Activated T-cell treated with anti-CD3 and anti-CD28 coated beads, Interleukin-2, amount 50 U/mL, for 4 hours (primary cell): ENCODE measurements around the gene INTS11. TPM values are rescaled to one million over a fixed set of nuclear protein-coding genes. Genes with fewer than 3 reads are reported as not detected.

Source experiments
- ATAC-seq, 2 donors: fragments of 200-7000 bp; cut with Tn5 transposase; one replicate each; pipeline ENCODE4 v1.10.0; 2021
- DNase-seq: peaks from one replicate; pipeline ENCODE4 v3.0.0-alpha.2; 2020
- H3K27me3 Mint-ChIP-seq: one replicate; pipeline ENCODE4 v1.8.0; 2021; ENCODE audit warnings: low read depth, mixed read lengths
- H3K36me3 Mint-ChIP-seq: one replicate; pipeline ENCODE4 v1.8.0; 2022; ENCODE audit warnings: mixed read lengths; ENCODE audit not compliant: insufficient read depth
- H3K4me1 Mint-ChIP-seq: one replicate; pipeline ENCODE4 v1.8.0; 2021; ENCODE audit warnings: low read depth, mixed read lengths
- H3K4me3 Mint-ChIP-seq: one replicate; pipeline ENCODE4 v1.8.0; 2021; ENCODE audit warnings: mild to moderate bottlenecking, moderate library complexity, mixed read lengths
- H3K9me3 Mint-ChIP-seq: one replicate; pipeline ENCODE4 v1.8.0; 2021; ENCODE audit warnings: mixed read lengths
- total RNA-seq, 3 donors: library from RNA; stranded (reverse); gene quantifications; one replicate each; pipeline ENCODE4 v1.2.1, GENCODE V29; 2021

Gene INTS11
- total RNA-seq, 3 donors from 2014 or later: 164 to 181 (median 172) TPM

DNA sequence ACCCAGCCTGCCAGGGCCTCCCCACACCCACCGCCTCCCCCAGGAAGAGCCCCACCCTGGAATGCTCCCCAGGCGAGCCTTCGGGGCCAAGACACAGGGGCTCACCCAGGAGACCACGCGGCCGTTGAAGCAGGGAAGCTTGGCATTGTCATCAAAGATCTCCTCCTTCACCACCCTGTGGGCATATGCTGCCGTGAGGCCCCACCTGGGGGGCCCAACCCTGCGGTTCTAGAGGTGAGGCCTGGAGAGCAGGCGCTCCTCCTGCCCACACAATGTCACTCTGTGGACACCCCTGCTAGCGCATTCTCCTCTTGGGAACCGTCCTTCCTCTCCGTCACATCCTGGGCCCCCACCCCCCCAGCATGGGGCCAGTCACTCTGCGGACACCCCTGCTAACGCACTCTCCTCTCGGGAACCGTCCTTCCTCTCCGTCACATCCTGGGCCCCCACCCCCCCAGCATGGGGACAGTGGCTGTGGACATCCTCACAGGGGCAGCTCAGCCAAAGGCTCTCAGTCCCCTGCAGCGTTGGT, 18.2 kb upstream of the INTS11 start:
- Mint-ChIP-seq H3K9me3 (no peaks in the 10 kb centered on the region), H3K4me1 (peaks cover 22% of the 10 kb centered on the region), H3K4me3 (no peak overlapping the region), H3K36me3 (peaks cover 4% of the 10 kb centered on the region), H3K27me3 (no peaks in the 10 kb centered on the region)
- ATAC-seq (no peak), DNase-seq (no peak)

DNA sequence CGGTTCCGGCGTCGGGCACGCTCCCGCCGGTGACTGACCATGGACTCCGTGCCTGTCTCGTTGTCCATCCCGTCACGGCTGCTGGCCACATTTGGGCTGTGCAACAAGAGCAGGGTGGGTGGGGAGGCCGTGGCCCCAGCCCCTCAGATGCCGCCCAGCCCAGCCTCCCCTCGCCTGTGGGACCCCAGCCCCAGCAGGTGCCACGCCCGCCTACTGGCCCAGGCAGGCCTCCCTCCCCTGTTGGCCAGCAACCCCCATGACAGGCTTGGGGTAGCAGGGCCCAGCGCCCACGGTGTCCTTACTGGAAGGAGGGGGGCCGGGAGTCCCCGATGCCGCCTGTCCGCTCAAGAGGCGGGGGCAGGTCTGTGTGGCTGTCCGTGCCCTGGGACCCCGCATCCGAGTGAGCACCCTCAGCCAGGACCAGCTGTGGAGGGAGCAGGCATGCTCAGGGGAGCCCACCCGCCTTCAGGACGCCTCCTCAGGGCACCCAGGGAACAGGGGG, 17.7 kb upstream of the INTS11 start:
- DNase-seq: no peak
- H3K36me3 Mint-ChIP-seq: peaks cover 4% of the 10 kb centered on the region

DNA sequence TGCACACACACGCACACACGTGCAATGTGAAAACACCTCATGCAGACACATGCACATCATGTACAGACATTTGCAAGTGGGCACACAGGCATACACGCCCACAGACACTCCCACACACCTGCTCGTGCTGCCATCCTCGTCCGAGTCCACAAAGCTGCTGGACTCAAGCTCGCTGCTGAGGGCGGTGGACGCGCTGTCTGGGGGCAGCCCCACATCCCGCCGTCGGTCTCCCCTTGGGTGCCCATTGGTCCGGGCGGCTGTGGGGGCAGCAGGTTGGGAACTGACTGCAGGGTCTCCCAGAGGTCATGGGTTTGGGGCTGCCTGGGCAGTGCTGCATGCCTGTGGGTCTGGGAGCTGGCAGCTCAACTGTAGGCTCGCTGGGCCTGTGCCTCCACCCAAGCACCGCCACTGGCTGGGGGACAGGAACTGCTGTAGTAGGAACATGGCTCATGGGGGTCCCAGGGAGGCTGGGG, 17.1 kb upstream of the INTS11 start:
- peaks cover 11% of the 10 kb centered on the region for H3K4me1 Mint-ChIP-seq
- ATAC-seq (no peak), DNase-seq (no peak)
- H3K27me3 Mint-ChIP-seq: no peaks in the 10 kb centered on the region
- no peak overlapping the region for H3K4me3 Mint-ChIP-seq
- H3K9me3 Mint-ChIP-seq: no peaks in the 10 kb centered on the region
- peaks cover 4% of the 10 kb centered on the region for H3K36me3 Mint-ChIP-seq

More for the DNA sequence above, 17.7 kb upstream of the INTS11 start:
- H3K9me3 Mint-ChIP-seq: no peaks in the 10 kb centered on the region
- peaks cover 16% of the 10 kb centered on the region for H3K4me1 Mint-ChIP-seq
- ATAC-seq: no peak
- no peaks in the 10 kb centered on the region for H3K27me3 Mint-ChIP-seq
- no peak overlapping the region for H3K4me3 Mint-ChIP-seq

DNA sequence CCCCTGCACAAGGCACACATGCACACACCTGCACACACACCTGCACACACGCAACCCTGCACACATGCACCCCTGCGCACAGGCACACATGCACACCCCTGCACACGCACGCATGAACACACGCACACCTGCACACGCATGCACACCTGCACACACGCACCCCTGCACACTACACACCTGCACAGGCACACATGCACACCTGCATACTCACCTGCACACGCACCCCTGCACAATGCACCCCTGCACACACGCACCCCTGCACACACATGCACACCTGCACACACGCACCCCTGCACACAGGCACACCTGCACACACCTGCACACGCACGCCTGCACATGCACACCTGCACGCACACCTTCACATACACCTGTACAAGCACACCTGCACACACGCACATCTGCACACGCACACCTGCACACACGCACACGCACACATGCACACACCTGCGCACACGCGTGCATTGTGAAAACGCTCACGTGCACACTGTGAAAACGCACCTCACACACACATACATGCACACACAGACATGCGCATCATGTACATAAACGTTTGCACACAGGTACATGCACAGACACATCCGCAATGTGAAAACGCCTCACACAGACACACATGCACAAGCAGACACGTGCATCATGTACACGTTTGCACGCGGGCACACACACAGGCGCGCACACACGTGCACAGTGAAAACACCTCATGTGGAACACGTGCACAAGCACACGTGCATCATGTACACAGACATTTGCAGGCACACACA, 16.5 kb upstream of the INTS11 start:
- H3K36me3 Mint-ChIP-seq: peaks cover 4% of the 10 kb centered on the region

DNA sequence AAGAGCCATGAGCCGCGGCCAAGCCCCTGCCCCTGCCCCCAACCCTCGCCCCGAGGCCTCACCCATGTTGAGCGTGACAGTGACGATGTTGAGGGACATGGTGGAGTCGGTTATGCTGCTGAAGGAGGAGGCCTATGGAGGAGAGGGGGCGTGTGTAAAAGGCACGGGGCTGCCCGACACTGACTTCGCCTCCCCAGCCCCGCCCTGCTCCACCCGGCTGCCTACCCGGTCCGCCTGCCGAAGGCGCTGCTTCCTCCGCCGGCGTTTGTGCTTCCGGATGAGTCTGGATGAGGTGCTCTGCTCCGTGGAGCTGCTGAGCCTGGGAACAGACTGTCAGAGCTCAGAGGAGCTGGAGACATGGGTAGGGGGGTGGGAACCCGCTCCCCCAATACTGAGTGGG, 15.7 kb upstream of the INTS11 start:
- Mint-ChIP-seq H3K4me3 (no peak overlapping the region), H3K4me1 (peaks cover 4% of the 10 kb centered on the region), H3K36me3 (peaks cover 4% of the 10 kb centered on the region), H3K27me3 (no peaks in the 10 kb centered on the region), H3K9me3 (no peaks in the 10 kb centered on the region)
- DNase-seq: no peak
- no peak for ATAC-seq

More for the DNA sequence above, 16.5 kb upstream of the INTS11 start:
- Mint-ChIP-seq H3K4me3 (no peak overlapping the region), H3K27me3 (no peaks in the 10 kb centered on the region), H3K4me1 (peaks cover 6% of the 10 kb centered on the region), H3K9me3 (no peaks in the 10 kb centered on the region)
- no peak for ATAC-seq
- no peak for DNase-seq

DNA sequence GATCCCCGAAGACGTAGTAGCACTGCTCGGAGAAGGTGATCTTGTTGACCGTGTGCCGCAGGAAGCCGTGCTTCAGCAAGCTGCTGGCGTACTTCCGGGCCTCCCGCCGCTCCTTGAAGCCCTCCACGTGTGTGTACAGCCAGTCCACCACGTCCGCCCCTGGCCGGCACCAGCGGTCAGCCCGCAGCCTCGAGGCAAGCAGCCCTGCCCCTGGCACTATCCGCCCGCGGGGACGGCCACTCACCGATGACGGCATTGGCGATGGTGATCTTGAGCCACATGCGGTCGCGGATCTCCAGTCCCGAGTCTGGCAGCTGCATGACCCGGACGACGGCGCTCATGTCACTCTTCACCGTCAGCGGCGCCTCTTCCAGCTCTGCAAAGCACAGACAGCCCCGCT, 13.8 kb upstream of the INTS11 start:
- Mint-ChIP-seq H3K27me3 (no peaks in the 10 kb centered on the region), H3K4me1 (no peaks in the 10 kb centered on the region), H3K4me3 (no peak overlapping the region), H3K9me3 (no peaks in the 10 kb centered on the region), H3K36me3 (peaks cover 4% of the 10 kb centered on the region)
- ATAC-seq (no peak), DNase-seq (no peak)

DNA sequence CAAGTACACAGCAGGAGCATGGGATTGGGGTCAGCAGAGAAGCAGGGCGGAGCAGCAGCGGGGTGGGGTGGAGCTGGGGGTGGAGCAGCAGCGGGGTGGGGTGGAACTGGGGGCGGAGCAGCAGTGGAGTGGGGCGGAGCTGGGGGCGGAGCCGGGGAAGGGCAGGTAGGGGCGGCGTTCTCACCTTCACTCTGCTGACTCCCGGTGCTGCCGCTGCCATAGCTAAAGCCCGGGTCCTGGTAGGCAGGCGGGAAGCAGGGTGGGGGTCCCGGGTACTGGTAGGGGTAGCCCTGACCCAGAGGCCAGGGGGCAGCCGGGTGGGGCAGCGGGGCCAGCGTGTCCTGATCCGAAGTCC, 13.3 kb upstream of the INTS11 start:
- Mint-ChIP-seq H3K36me3 (peaks cover 4% of the 10 kb centered on the region), H3K4me1 (no peaks in the 10 kb centered on the region), H3K9me3 (no peaks in the 10 kb centered on the region), H3K4me3 (no peak overlapping the region), H3K27me3 (no peaks in the 10 kb centered on the region)
- DNase-seq (peak; percentile 30), ATAC-seq (peak; percentile 73 to 74)

DNA sequence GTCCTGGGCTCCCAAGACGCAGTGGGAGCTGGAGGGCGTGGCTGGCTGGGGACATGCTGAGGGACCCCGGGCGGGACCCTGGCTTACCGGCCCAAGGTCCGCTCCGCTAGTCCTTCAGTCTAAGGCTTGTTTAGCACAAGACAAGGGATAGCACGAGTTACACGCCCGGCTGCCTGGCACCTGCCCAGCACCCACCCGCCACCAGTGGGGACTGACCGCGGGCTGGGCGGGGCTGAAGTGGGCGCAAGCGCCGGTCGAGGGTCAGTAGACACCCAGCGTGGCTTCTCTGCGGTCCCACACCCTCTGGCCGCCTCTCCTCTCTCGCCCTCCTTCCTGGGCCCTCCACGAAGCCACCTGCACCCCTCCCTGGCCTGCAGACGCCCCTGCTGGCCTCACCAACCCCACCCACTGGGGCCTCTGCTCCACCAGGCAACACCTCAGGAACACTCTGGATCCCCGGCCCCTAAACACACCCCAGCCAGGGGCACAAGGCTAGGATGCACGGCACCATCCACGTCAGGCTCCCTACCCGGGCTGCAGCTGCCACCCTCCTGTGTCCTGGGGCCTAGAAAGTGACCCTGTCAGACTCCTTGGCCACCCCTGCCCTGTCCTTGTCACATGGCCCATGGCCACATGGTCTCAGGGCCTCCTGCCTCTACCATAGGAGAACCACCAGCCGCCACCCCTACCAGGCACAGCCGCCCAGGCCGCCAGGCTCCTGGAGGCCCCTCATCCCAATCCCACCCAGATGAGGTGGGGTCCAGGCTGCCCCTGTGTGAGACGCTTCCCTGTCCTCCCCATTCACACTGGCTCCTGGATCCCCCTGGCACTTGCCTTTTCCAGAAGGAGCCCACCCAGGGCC, 12.7 kb upstream of the INTS11 start:
- DNase-seq: no peak
- no peak overlapping the region for H3K4me3 Mint-ChIP-seq
- no peaks in the 10 kb centered on the region for H3K4me1 Mint-ChIP-seq
- H3K36me3 Mint-ChIP-seq: peaks cover 4% of the 10 kb centered on the region
- no peak for ATAC-seq
- H3K9me3 Mint-ChIP-seq: no peaks in the 10 kb centered on the region
- H3K27me3 Mint-ChIP-seq: no peaks in the 10 kb centered on the region

DNA sequence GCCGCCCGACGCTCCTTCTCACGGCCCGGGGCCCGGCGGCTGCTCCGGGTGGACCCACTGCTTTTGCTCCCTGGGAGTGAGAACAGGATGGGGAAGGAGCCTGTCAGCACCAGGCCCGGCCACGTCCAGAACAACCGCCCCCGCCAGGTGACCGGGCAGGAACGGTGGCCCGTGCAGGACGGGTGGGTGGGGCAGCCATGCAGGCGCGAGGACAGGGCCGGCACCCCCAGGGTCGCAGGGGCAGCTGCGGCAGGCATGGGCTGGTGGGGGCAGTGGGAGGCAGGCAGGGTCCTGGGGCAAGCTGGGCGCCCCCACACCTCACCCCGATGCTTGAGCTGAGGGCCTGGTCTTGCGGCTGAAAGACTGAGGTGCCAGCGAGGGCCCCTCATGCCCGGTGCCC, 12.0 kb upstream of the INTS11 start:
- Mint-ChIP-seq H3K9me3 (no peaks in the 10 kb centered on the region), H3K36me3 (peaks cover 4% of the 10 kb centered on the region), H3K27me3 (no peaks in the 10 kb centered on the region), H3K4me1 (no peaks in the 10 kb centered on the region), H3K4me3 (no peak overlapping the region)
- no peak for ATAC-seq
- no peak for DNase-seq

DNA sequence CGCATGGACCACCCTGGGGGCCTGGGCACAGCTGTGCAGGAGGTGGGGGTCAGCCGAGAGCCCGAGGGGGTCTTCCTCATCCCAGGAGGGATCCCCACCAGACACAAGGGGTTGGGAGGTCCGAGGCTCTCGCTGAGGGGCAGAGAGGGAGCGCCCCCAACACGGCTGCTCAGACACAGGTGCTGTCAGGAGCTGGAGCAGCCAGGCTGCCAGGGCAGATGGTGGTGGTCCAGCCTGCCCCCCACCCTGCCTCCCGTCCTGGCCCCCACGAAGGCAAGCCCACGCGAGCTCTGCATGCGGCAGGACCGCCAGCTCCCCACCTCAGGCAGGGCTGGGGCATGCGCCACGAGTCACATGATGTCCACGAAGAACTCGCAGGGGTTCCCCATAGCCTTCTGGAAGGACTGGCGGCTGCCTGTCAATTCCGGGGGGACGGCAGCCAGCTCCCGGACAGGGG, 11.4 kb upstream of the INTS11 start:
- H3K27me3 Mint-ChIP-seq: no peaks in the 10 kb centered on the region
- no peak overlapping the region for H3K4me3 Mint-ChIP-seq
- ATAC-seq (no peak), DNase-seq (no peak)
- H3K36me3 Mint-ChIP-seq: no peaks in the 10 kb centered on the region
- no peaks in the 10 kb centered on the region for H3K9me3 Mint-ChIP-seq
- no peaks in the 10 kb centered on the region for H3K4me1 Mint-ChIP-seq

DNA sequence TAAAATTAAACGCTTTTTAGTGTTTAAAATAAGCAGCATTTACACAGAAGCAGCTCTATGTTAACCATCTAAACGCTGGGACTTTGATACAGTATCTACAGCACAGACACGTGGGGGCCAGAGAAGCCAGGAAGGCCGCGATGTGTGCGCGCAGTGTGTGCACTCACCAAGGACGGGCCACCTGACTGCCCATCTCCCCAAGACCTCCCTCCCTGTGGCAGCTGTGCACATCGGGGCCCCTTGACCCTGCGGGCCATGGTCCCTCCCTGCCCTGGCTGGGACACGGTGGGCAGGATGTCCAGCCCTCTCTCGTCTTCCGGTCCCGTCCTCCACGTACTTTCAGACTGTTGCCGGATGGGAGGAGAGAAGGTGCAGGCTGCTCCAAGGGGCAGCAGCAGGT, 10.8 kb upstream of the INTS11 start:
- DNase-seq (no peak), ATAC-seq (no peak)
- Mint-ChIP-seq H3K36me3 (no peaks in the 10 kb centered on the region), H3K4me1 (no peaks in the 10 kb centered on the region), H3K9me3 (no peaks in the 10 kb centered on the region), H3K4me3 (no peak overlapping the region), H3K27me3 (no peaks in the 10 kb centered on the region)

DNA sequence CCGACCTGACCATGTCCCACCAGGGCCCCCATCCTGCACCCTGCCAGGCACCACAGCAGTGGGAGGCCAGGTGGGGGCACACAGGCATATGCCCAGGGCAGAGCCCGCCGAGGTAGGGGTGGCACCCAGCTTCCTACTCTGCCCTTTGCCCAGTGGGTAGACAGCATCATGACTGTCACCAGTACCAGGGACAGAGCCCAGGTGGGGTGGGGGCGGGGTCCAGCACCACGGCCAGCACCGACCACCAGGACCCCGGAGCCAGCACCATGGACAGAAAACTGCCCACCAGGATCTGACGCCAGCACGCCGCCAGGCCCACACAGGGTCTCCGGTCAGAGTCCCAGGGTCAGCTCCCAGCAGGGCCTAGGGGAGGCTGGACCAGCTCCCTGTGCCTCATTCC, 10.4 kb upstream of the INTS11 start:
- H3K4me1 Mint-ChIP-seq: peaks cover 1% of the 10 kb centered on the region
- no peaks in the 10 kb centered on the region for H3K27me3 Mint-ChIP-seq
- H3K9me3 Mint-ChIP-seq: no peaks in the 10 kb centered on the region
- H3K4me3 Mint-ChIP-seq: no peak overlapping the region
- no peak for DNase-seq
- ATAC-seq: no peak
- H3K36me3 Mint-ChIP-seq: no peaks in the 10 kb centered on the region

DNA sequence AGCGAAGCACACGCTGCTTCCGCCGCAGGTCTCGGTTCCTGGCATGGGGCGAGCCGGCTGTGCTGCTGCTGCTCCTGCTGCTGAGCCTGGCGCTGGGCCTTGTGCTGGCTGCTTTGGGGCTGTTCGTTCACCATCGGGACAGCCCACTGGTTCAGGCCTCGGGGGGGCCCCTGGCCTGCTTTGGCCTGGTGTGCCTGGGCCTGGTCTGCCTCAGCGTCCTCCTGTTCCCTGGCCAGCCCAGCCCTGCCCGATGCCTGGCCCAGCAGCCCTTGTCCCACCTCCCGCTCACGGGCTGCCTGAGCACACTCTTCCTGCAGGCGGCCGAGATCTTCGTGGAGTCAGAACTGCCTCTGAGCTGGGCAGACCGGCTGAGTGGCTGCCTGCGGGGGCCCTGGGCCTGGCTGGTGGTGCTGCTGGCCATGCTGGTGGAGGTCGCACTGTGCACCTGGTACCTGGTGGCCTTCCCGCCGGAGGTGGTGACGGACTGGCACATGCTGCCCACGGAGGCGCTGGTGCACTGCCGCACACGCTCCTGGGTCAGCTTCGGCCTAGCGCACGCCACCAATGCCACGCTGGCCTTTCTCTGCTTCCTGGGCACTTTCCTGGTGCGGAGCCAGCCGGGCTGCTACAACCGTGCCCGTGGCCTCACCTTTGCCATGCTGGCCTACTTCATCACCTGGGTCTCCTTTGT, 9.2 kb upstream of the INTS11 start:
- Mint-ChIP-seq H3K9me3 (no peaks in the 10 kb centered on the region), H3K36me3 (no peaks in the 10 kb centered on the region), H3K4me3 (no peak overlapping the region), H3K4me1 (peaks cover 3% of the 10 kb centered on the region), H3K27me3 (no peaks in the 10 kb centered on the region)
- DNase-seq (no peak), ATAC-seq (no peak)
